ENCODE measurements around the gene KISS1. TPM values are rescaled to one million over a fixed set of nuclear protein-coding genes. Genes with fewer than 3 reads are reported as not detected.

KISS1 gene
- polyA plus RNA-seq, 1 of the 3 experiments (the other 2 are of a cell fraction) = 0.10 TPM

DNA sequence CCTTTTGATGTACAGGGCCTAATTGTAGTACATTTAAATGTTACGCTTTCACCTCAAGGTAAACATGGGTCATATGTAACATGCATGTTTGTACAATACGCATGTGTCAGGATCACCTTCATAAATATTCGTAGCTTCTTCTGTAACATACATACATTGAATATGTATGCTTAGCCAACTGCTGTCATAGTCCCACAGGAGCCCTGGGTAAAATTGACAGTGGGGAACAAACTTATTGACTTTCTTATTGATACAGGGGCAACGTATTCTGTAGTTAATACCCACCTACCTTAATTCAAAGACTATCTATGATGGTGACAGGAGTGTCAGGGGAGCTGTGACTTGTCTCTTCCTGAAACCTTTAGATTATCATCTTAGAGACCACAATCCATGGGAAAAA lies 26.4 kb downstream of the KISS1 start:
- 75% methylated on average over 4 of the region's 4 CpGs for WGBS (ENCODE audit: low lambda C conversion rate)
- Histone ChIP-seq H3K27ac (ENCODE audit: low read depth in 2 of 2, low read length in 1 of 2) (no peak overlapping the region), H3K79me2 (ENCODE audit: insufficient read depth) (no peaks in the 10 kb centered on the region), H3K4me1 (ENCODE audit: control insufficient read depth in 1 of 2, insufficient read depth in 2 of 2, low read depth in 1 of 2, low read length in 1 of 2) (0 out of 4 replicates have a peak, but pooled peaks cover 0 to 3% of the 10 kb centered on the region in 2 experiments), H3K4me2 (no peak overlapping the region), H3K4me3 (ENCODE audit: low read depth in 2 of 2, low read length in 1 of 2) (no peak overlapping the region), H3K27me3 (ENCODE audit: insufficient read depth) (no peaks in the 10 kb centered on the region), H3K9me2 (no peaks in the 10 kb centered on the region), H3K9ac (no peak overlapping the region), H2AFZ (ENCODE audit: low read depth) (no peak overlapping the region), H3F3A (replicated peaks; ENCODE audit: insufficient read depth) (no peaks in the 10 kb centered on the region), H4K20me1 (ENCODE audit: insufficient read depth) (no peaks in the 10 kb centered on the region), H3K36me3 (replicated peaks in 1 of 2; ENCODE audit: control insufficient read depth in 1 of 2, insufficient read depth in 2 of 2, low read length in 1 of 2) (no peaks in the 10 kb centered on the region), H3K9me3 (0 out of 2 replicates have a peak, but pooled peaks cover 5% of the 10 kb centered on the region)
- DNase-seq = no peak
- TF ChIP-seq POLR2AphosphoS5 (IDR thresholded peaks at IDR 0.05; ENCODE audit: low read depth, low read length) = no peak
- no peak for TF ChIP-seq GATA2 (CRISPR knock-in tag; IDR thresholded peaks at IDR 0.05)
- no peak for TF ChIP-seq MXI1 (IDR thresholded peaks at IDR 0.05; ENCODE audit: low read depth, low read length)
- no peak for TF ChIP-seq EZH2phosphoT487 (IDR thresholded peaks at IDR 0.05; ENCODE audit: borderline replicate concordance, low read depth)
- no peak for TF ChIP-seq REST (IDR thresholded peaks at IDR 0.05; ENCODE audit: low read depth, low read length)
- TF ChIP-seq MEF2A (IDR thresholded peaks at IDR 0.05; ENCODE audit: borderline replicate concordance, low read depth) = no peak
- TF ChIP-seq, protein P1, sequence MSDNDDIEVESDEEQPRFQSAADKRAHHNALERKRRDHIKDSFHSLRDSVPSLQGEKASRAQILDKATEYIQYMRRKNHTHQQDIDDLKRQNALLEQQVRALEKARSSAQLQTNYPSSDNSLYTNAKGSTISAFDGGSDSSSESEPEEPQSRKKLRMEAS (IDR thresholded peaks at IDR 0.05; ENCODE audit: low read depth) = no peak
- no peak for TF ChIP-seq RCOR1 (IDR thresholded peaks at IDR 0.05; ENCODE audit: low read length)
- no peak for TF ChIP-seq TEAD4 (IDR thresholded peaks at IDR 0.05; ENCODE audit: borderline replicate concordance, insufficient read depth)
- TF ChIP-seq FOXJ3 (CRISPR knock-in tag; IDR thresholded peaks at IDR 0.05) = no peak
- no peak for TF ChIP-seq TCF12 (IDR thresholded peaks at IDR 0.05)
- TF ChIP-seq, protein P2, sequence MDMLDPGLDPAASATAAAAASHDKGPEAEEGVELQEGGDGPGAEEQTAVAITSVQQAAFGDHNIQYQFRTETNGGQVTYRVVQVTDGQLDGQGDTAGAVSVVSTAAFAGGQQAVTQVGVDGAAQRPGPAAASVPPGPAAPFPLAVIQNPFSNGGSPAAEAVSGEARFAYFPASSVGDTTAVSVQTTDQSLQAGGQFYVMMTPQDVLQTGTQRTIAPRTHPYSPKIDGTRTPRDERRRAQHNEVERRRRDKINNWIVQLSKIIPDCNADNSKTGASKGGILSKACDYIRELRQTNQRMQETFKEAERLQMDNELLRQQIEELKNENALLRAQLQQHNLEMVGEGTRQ (IDR thresholded peaks at IDR 0.05; ENCODE audit: borderline replicate concordance, low read depth, low read length) = no peak
- TF ChIP-seq YY1 (IDR thresholded peaks at IDR 0.05; ENCODE audit: low read depth) = no peak
- TF ChIP-seq, protein P3, sequence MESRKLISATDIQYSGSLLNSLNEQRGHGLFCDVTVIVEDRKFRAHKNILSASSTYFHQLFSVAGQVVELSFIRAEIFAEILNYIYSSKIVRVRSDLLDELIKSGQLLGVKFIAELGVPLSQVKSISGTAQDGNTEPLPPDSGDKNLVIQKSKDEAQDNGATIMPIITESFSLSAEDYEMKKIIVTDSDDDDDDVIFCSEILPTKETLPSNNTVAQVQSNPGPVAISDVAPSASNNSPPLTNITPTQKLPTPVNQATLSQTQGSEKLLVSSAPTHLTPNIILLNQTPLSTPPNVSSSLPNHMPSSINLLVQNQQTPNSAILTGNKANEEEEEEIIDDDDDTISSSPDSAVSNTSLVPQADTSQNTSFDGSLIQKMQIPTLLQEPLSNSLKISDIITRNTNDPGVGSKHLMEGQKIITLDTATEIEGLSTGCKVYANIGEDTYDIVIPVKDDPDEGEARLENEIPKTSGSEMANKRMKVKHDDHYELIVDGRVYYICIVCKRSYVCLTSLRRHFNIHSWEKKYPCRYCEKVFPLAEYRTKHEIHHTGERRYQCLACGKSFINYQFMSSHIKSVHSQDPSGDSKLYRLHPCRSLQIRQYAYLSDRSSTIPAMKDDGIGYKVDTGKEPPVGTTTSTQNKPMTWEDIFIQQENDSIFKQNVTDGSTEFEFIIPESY (IDR thresholded peaks at IDR 0.05; ENCODE audit: borderline replicate concordance, low read depth) = no peak
- CTCF ChIA-PET = interaction anchor here (0.6 to 20.5 kb wide), 4 partner anchors 36 to 246 kb away, joined by 3 to 302 read pairs (median 16); partner anchors contain the start of gene PLEKHA6
- POLR2A ChIA-PET = no interaction called here

Data from SK-N-SH (cell line).